Ramos (cell line): Measurements from ENCODE around the gene RNF40.

Experiments used
- in situ Hi-C: fragments of 300-500 bp; cut with MboI; formaldehyde crosslinking; loops from one replicate; pipeline ENCODE4 v1.14.3; 2022; ENCODE audit warnings: low sequenced_read_pairs; ENCODE audit not compliant: unreplicated experiment

The RNF40 gene

DNA sequence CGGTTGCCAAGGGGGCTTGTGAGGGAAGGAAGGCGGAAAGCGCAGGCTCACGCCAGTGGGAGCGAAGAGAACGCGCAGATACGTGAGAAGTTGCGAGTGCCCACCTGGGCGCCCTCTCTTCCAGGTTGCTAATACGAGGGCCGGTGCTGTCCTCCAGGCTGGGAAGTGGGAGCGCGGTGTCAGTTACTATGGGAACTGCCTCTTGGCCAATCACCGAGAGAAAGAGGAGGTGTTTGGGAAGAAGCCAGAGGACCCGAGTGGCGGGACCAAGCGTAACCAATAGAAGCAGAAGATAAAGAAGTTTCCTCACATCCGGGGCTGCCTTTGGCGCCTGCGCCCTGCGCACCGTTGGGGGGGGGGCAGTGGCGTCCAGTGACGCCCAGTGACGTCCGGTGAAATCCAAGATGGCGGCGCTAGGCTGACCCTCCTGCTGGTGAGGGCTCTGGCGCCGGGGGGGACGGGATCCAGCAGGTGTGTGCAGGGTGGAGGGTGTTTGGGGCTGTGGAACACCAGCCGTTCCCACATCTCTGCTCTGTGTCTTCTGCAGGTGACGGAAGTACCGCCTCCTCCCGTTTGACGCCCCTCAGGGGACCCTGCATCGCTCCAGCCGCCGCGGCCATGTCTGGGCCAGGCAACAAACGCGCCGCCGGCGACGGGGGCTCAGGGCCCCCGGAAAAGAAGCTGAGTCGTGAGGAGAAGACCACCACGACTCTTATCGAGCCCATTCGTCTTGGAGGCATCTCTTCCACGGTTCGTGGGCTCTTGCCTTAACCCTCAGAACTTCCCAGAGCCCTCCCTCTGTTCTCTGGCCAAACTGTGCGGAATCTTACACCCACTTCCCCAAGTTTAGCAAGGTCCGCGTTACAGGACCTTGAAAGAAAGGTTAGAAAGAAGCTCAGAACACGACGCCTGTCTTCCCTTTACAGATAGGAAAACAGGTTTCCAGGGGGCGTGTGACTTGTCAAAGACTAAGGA is at the start of gene RNF40, which contains the start of gene CFAP119:
RNF40 (plus strand) TSS at position 395 of the 975 bp plus-strand sequence; CDS start at position 619, 224 bp downstream.
CFAP119 (minus strand) TSS at position 135 of the 975 bp plus-strand sequence. CDS start 314 bp downstream, outside the sequence.
- in situ Hi-C loops = no loop called here

DNA sequence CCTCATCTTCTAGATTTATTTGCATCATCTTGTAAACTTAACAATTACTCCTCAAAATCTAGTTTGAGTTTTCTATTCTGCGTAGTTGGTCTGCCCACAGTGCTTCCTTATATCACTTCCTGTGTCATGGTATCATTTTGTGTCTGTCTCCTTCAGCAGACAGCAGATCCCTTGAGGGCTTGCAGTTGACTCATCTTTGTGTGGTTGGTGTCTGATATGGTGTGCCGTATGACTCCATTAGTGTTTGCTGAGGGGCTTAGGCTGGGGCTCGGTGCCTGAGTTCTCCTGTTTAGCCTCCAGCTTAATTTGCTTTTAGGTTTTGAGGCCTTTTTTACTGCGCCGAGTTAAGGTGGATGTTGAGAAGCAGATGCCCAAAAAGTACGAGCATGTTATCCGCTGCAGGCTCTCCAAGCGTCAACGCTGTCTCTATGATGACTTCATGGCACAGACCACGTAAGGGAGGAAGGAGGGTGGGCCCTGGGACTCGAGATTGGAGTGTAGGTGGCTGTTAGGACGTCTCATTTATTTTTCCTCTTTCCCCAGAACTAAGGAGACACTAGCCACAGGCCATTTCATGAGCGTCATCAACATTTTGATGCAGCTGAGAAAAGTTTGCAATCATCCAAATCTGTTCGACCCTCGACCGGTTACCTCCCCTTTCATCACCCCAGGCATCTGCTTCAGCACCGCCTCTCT is 46.2 kb upstream of the RNF40 start:
- in situ Hi-C loops = no loop called here

DNA sequence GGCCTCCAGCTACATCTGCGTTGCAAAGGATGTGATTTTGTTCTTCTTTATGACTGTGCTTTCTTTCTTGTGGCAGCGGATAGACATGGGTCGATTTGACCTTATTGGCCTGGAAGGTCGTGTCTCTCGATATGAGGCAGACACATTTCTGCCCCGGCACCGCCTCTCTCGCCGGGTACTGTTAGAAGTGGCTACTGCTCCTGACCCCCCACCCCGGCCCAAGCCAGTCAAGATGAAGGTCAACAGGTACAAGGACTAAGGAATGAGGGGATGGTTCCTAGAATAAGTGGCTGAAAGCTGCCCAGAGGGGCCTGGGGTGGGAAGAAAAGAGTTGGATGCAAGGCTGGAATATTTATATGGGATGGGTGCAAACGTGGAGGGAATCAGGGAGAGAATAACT is 42.0 kb upstream of the RNF40 start:
- in situ Hi-C loops = no loop called here

DNA sequence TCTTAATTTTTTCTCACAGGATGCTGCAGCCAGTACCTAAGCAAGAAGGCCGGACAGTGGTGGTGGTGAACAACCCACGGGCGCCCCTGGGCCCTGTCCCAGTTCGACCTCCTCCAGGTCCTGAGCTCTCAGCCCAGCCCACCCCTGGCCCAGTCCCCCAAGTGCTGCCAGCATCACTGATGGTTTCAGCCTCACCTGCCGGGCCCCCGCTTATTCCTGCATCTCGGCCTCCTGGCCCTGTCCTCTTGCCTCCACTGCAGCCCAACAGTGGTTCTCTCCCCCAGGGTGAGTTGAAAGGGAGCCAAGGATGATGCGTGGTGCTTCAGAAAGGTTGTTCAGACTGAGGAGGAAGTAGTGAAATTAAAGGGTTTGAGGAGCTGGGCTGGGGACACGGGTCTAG is 41.4 kb upstream of the RNF40 start:
- in situ Hi-C loops = no loop called here

DNA sequence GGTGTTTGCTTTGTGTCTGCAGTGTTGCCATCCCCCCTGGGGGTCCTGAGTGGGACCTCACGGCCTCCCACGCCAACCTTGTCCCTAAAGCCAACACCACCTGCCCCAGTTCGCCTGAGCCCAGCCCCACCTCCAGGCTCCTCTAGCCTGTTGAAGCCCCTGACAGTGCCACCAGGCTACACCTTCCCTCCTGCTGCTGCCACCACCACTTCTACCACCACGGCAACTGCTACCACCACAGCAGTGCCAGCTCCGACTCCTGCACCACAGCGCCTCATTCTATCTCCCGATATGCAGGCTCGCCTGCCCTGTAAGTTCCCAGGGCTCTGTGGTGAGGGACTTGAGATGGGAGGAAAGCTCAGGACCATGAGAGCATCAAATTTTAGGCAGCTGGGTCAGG is 41.0 kb upstream of the RNF40 start:
- in situ Hi-C loops = no loop called here

DNA sequence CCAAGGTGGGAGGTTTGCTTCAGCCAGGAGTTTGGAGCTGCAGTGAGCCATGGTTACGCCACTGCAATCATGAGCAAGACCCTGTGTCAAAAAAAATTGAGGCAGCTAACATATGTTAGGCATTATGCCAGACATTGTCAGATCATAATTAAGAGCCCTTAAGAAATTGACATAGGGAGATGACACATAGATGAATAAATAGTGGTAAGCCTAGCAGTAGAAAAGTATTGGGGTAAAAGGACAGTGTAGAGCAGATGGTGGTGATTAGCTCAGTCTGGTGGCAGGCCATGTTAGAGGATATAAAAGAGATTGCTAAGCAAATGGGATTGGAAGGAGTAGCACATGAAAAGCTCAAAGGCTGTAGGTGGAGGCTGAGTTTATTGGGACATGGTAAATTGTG is 40.5 kb upstream of the RNF40 start:
- in situ Hi-C loops = no loop called here

DNA sequence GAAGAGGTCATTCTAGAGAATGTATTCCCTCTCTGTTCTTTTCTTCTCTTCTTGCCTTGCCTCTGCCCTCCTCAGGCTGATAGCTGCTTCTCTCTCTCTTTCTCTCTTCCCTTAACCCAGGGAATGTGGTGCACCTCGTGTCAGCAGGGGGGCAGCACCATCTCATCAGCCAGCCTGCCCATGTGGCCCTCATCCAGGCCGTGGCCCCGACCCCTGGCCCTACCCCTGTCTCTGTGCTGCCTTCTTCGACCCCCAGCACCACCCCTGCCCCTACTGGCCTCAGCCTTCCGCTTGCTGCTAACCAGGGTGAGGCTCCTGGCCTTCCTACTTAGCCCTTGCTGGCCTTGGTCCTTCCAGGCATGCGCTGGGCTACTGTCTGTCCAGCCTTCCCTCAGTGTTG is 39.7 kb upstream of the RNF40 start:
- in situ Hi-C loops = no loop called here

DNA sequence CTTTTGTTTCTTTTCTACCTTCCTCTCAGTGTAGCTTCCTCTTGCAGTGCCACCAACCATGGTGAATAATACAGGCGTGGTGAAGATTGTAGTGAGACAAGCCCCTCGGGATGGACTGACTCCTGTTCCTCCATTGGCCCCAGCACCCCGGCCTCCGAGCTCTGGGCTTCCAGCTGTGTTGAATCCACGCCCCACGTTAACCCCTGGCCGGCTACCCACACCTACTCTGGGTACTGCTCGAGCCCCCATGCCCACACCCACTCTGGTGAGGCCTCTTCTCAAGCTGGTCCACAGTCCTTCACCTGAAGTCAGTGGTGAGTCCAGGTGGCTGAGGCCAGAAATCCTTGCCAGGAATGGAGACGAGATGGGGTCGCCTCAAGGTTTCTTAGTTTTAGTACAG is 39.2 kb upstream of the RNF40 start:
- in situ Hi-C loops = no loop called here

DNA sequence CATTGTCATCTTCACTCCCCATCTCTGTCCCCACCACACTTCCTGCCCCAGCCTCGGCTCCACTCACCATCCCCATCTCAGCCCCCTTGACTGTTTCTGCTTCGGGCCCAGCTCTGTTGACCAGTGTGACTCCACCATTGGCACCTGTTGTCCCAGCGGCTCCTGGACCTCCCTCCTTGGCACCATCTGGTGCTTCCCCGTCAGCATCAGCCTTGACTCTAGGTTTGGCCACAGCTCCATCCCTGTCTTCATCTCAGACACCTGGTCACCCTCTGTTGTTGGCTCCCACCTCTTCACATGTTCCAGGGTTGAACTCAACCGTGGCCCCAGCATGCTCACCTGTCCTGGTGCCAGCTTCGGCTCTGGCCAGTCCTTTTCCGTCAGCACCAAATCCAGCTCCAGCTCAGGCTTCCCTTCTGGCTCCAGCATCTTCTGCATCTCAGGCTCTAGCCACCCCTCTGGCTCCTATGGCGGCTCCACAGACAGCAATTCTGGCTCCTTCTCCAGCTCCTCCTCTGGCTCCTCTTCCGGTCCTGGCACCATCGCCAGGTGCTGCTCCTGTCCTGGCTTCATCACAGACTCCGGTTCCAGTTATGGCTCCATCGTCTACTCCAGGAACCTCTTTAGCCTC is 38.3 kb upstream of the RNF40 start:
- in situ Hi-C loops = no loop called here

DNA sequence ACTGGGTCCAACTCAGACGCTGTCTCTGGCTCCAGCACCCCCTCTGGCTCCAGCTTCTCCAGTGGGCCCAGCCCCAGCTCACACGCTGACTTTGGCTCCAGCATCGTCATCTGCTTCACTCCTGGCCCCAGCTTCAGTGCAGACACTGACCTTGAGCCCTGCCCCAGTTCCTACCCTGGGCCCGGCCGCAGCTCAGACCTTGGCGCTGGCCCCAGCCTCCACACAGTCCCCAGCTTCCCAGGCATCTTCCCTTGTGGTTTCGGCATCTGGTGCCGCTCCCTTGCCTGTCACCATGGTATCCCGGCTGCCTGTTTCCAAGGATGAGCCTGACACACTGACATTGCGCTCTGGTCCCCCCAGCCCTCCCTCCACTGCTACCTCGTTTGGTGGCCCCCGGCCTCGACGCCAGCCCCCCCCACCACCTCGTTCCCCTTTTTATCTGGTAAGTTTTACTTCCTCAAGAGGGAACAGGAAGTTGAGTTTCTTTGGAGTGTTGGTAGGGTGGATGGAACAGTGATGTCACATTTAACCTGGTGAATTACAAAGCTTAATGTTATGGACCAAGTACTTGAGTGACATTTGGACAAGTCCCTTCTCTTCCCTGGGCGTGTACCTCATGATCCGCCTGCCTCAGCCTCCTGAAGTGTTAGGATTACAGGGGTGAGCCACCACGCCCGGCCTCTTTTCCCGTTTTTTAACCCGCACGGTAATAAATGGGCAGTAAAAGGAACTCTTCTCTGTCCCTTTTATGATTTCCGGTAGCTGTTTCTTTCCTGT is 37.3 kb upstream of the RNF40 start:
- in situ Hi-C loops = no loop called here

DNA sequence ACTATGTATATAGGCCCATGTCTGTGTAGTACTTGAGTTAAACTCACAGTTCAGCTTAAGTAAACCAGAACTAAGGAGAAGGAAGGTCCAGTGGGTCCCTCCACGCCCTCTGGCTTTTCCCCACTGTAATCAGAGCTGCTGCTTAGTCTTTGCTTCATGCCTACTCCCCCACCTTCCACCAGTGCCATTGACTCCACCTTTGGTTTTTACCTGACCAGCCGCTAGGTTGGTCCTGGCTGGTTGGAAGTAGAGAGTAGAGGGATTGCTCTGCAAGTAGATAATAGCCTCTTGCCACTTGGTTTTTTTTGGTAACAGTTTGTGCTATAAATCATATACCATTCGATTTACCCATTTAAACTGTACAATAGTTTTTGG is 36.7 kb upstream of the RNF40 start:
- in situ Hi-C loops = no loop called here

DNA sequence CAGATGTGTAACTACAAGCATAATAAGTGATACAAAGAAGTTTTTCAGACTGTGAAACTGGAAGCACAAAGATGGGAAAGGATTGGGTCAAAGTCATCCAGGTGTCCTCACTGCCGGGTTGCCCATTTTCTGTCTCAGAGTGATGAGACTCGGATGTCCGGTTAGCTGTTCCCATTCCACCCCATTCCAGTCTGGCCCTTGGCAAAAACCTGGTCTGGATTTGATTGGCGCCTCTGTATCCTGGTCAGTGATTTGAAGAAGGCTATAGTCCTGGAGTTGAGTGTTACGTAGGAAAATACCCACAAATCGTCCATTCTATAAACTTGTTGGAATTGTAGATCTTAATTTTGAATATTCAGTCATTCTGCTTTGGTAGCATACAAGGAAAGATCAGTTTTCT is 33.8 kb upstream of the RNF40 start:
- in situ Hi-C loops = no loop called here

DNA sequence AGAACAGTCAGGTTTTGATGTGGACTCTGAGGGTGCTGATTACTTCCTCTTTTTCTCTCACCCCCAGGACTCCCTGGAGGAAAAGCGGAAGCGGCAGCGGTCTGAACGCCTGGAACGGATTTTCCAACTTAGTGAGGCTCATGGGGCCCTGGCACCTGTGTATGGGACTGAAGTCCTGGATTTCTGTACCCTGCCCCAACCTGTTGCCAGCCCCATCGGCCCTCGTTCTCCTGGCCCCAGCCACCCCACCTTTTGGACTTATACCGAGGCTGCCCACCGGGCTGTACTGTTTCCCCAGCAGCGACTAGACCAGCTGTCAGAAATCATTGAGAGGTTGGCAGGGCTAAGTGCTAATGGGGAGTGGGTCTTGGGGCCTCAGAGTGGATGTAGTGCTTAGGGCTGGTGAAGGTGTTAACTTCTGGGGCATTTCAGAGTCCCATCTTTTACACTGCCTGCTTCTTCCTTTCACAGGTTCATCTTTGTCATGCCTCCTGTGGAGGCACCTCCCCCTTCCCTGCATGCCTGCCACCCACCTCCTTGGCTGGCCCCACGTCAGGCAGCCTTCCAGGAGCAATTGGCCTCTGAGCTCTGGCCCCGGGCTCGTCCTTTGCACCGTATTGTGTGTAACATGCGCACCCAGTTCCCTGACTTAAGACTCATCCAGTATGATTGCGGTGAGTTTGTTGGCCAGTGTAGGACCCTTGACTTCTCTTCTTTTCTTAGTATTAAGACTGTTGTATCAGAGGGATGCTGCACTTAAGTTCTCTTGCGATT is 33.0 kb upstream of the RNF40 start:
- in situ Hi-C loops = no loop called here

DNA sequence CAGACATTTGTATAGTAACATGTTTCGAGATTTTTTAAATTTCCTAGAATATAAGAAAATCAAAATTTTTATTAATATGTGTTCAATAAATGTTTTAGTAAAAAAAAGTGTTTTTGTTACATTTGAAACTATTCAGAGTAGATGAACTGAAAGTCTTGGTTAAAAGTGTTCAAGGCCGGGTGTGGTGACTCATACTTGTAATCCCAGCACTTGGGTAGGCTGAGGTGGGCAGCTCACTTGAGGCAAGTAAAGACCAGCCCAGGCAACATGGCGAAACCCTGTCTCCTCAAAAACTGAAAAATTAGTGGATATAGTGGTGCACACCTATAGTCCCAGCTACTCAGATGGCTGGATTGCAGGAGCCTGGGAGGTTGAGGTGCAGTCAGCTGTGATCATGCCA is 30.7 kb upstream of the RNF40 start:
- in situ Hi-C loops = loop anchor here (5.0 to 10.0 kb wide), 3 partner anchors 44 to 67 kb away; no protein-coding TSS in a partner anchor

DNA sequence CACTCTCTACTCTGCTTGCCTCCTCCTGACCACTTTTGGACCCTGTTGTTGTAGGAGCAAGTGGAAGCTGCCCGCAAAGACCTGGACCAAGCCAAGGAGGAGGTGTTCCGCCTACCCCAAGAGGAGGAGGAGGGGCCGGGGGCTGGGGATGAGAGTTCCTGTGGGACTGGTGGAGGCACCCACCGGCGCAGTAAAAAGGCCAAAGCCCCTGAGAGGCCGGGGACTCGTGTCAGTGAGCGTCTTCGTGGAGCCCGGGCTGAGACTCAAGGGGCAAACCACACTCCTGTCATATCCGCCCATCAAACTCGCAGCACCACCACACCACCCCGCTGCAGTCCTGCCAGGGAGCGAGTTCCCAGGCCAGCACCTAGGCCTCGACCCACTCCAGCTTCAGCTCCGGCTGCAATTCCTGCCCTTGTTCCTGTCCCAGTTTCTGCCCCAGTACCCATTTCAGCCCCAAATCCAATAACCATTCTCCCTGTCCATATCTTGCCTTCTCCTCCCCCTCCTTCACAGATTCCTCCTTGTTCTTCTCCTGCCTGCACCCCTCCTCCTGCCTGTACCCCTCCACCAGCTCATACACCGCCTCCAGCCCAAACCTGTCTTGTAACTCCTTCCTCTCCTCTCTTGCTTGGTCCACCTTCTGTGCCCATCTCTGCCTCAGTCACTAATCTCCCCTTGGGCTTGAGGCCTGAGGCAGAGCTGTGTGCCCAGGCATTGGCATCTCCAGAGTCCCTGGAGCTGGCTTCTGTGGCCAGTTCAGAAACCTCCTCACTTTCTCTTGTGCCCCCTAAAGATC is 24.9 kb upstream of the RNF40 start:
- in situ Hi-C loops = loop anchor here (10.0 kb wide), 2 partner anchors 58 to 72 kb away; no protein-coding TSS in a partner anchor

DNA sequence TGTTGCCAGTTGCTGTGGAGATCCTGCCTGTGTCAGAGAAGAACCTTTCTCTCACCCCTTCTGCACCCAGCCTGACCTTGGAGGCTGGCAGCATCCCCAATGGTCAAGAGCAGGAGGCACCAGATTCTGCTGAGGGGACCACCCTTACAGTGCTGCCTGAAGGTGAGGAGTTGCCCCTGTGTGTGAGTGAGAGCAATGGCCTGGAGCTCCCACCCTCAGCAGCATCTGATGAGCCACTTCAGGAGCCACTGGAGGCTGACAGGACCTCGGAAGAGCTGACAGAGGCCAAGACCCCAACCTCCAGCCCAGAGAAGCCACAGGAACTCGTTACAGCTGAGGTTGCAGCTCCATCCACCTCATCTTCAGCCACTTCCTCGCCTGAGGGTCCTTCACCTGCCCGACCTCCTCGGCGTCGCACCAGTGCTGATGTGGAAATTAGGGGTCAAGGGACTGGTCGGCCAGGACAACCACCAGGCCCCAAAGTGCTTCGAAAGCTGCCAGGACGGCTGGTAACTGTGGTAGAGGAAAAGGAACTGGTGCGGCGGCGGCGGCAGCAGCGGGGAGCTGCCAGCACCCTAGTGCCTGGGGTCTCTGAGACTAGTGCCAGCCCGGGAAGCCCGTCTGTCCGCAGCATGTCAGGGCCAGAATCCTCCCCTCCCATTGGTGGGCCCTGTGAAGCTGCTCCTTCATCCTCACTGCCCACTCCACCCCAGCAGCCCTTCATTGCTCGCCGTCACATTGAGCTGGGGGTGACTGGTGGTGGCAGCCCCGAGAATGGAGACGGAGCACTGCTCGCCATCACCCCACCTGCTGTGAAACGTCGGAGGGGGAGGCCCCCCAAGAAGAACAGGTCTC is 24.1 kb upstream of the RNF40 start:
- in situ Hi-C loops = loop anchor here (10.0 kb wide), 2 partner anchors 57 to 73 kb away; no protein-coding TSS in a partner anchor
